K562 (cell line): ENCODE data around the gene PTPRF. TPM values are rescaled to one million over a fixed set of nuclear protein-coding genes. Genes with fewer than 3 reads are reported as not detected.

Source experiments
- ATAC-seq: fragments of 200-7000 bp; cut with Tn5 transposase; 3 replicates; pipeline ENCODE4 v1.9.1; 2020; ENCODE audit warnings: moderate library complexity
- BruUV-seq: library from RNA; stranded (reverse); fragments of 400-500 nt; replicated peaks from 2 replicates; lab custom pipeline; 2021; lab: Mats Ljungman, UMichigan
- CTCF ChIA-PET: fragments of 300-600 bp; formaldehyde crosslinking; extraction: SDS; loops from one replicate; lab custom pipeline; 2021; ENCODE audit warnings: low intra/inter-chr PET ratio; lab: Yijun Ruan, JAX
- POLR2A ChIA-PET: fragments of 300-600, 350-650 bp; sonication (Branson Sonifier 250); formaldehyde crosslinking; extraction: SDS; loops from one replicate; lab custom pipeline; 2021; ENCODE audit warnings: antibody characterized with exemption, inconsistent platforms; lab: Yijun Ruan, JAX
- DNase-seq, 4 experiments: peaks; one replicate each; pipeline versions ENCODE4 v3.0.0 to v3.0.0-alpha.2; 2011 to 2018; ENCODE audit warnings: low spot score in 3 of 4, mixed read lengths in 3 of 4; ENCODE audit errors: extremely low read depth in 1 of 4
- FAIRE-seq: peaks from 2 replicates; lab custom pipeline; 2011; peaks lifted over from hg19 to GRCh38; lab: Jason Lieb, UNC
- H2AFZ ChIP-seq: 2 replicates; pipeline ENCODE4 v1.6.0; 2011; ENCODE audit warnings: low read depth, low read length, control low read depth, inconsistent platforms
- H3K27ac ChIP-seq: fragments of 200-600 bp; 3 replicates; pipeline ENCODE4 v1.8.0; 2011; ENCODE audit warnings: low read depth, mild to moderate bottlenecking, control low read depth, inconsistent platforms, low read length, moderate library complexity, mixed read lengths; ENCODE audit errors: extremely low read depth
- H3K27me3 ChIP-seq, 2 experiments: fragments of 300-600 bp in 1 of 2; 2 replicates in 1 of 2; 3 replicates in 1 of 2; pipeline versions ENCODE4 v1.6.0 to v1.8.0; 2011; ENCODE audit warnings: inconsistent platforms in 2 of 2, low read length in 2 of 2, mild to moderate bottlenecking in 1 of 2, mixed read lengths in 1 of 2, moderate library complexity in 1 of 2; ENCODE audit not compliant: control insufficient read depth in 2 of 2, insufficient read depth in 2 of 2
- H3K36me3 ChIP-seq: fragments of 300-600 bp; 3 replicates; pipeline ENCODE4 v1.8.0; 2011; ENCODE audit warnings: mild to moderate bottlenecking, low read length, inconsistent platforms; ENCODE audit not compliant: control insufficient read depth, insufficient read depth
- H3K4me1 ChIP-seq, 2 experiments: fragments of 200-600 bp in 1 of 2; replicated peaks in 1 of 2; 2 replicates in 1 of 2; 3 replicates in 1 of 2; pipeline versions ENCODE4 v1.5.1 to v1.8.0; 2011; ENCODE audit warnings: inconsistent platforms in 2 of 2, low read length in 2 of 2, mild to moderate bottlenecking in 1 of 2, mixed read lengths in 1 of 2, moderate library complexity in 1 of 2; ENCODE audit not compliant: control insufficient read depth in 2 of 2, insufficient read depth in 2 of 2
- H3K4me2 ChIP-seq: 2 replicates; pipeline ENCODE4 v1.6.1; 2011; ENCODE audit warnings: low read length, control low read depth, inconsistent platforms, mixed read lengths; ENCODE audit not compliant: insufficient read depth
- H3K4me3 ChIP-seq: fragments of 200-600 bp; sonication (generic), shearing (Covaris generic); 2 replicates; pipeline ENCODE4 v1.5.1; 2016; ENCODE audit warnings: control low read depth, inconsistent platforms
- H3K79me2 ChIP-seq: fragments of 200-600 bp; 3 replicates; pipeline ENCODE4 v1.8.0; 2011; ENCODE audit warnings: low read length, inconsistent platforms; ENCODE audit not compliant: control insufficient read depth, insufficient read depth
- H3K9ac ChIP-seq, 2 experiments: 2 replicates each; pipeline versions ENCODE4 v1.6.0 to v1.6.1; 2011; ENCODE audit warnings: low read depth in 2 of 2, low read length in 2 of 2, control low read depth in 1 of 2, inconsistent platforms in 1 of 2, mild to moderate bottlenecking in 1 of 2, mixed read lengths in 1 of 2; ENCODE audit not compliant: insufficient read depth in 1 of 2
- H3K9me1 ChIP-seq: one replicate; pipeline ENCODE4 v1.6.0; 2011; ENCODE audit warnings: inconsistent platforms, mild to moderate bottlenecking, low read length, moderate library complexity; ENCODE audit not compliant: control insufficient read depth, insufficient read depth
- H3K9me3 ChIP-seq: replicated peaks from 2 replicates; pipeline ENCODE4 v1.5.1; 2011; ENCODE audit warnings: low read depth, low read length, inconsistent platforms; ENCODE audit not compliant: control insufficient read depth, insufficient read depth
- H4K20me1 ChIP-seq: replicated peaks from 2 replicates; pipeline ENCODE4 v1.6.1; 2011; ENCODE audit warnings: low read length, inconsistent platforms, mixed read lengths; ENCODE audit not compliant: control insufficient read depth, insufficient read depth
- CEBPZ ChIP-seq: fragments of 150-350 bp; IDR thresholded peaks from 2 replicates; pipeline ENCODE4 v1.6.1; 2014; ENCODE audit warnings: low read depth, mild to moderate bottlenecking, low read length, borderline replicate concordance
- E2F4 ChIP-seq: sonication (generic); formaldehyde crosslinking; IDR thresholded peaks from 2 replicates; pipeline ENCODE4 v1.8.0; 2022; ENCODE audit warnings: mild to moderate bottlenecking, low read depth, missing genetic modification reagents
- GABPB2 ChIP-seq: fragments of 250-450 bp; sonication (Bioruptor Pico); conservative IDR thresholded peaks from 2 replicates; pipeline ENCODE4 v1.5.1; 2021; ENCODE audit warnings: mild to moderate bottlenecking
- MCM5 ChIP-seq: fragments of 450-650 bp; IDR thresholded peaks from 2 replicates; pipeline ENCODE4 v1.6.1; 2016; ENCODE audit warnings: low read depth
- MTA1 ChIP-seq: fragments of 450-650 bp; IDR thresholded peaks from 2 replicates; pipeline ENCODE4 v1.6.1; 2017; ENCODE audit warnings: borderline replicate concordance
- SIN3B ChIP-seq: fragments of 450-650 bp; IDR thresholded peaks from 2 replicates; pipeline ENCODE4 v1.6.1; 2017; ENCODE audit warnings: low read depth, mild to moderate bottlenecking, moderate library complexity
- SIRT6 ChIP-seq: IDR thresholded peaks from one replicate; pipeline ENCODE4 v1.6.1; 2012; ENCODE audit warnings: low read depth, mild to moderate bottlenecking, control low read depth, inconsistent platforms, low read length, moderate library complexity
- ZNF263 ChIP-seq: sonication (generic); formaldehyde crosslinking; IDR thresholded peaks from 2 replicates; pipeline ENCODE4 v1.8.0; 2022; ENCODE audit warnings: mild to moderate bottlenecking, missing genetic modification reagents, borderline replicate concordance
- ZNF445 ChIP-seq: fragments of 250-450 bp; sonication (Bioruptor Pico); IDR thresholded peaks from 2 replicates; pipeline ENCODE4 v1.4.0; 2020; ENCODE audit warnings: low read depth, mild to moderate bottlenecking, moderate library complexity
- WGBS: fragments of 100-300 bp; shearing (Covaris generic); methylation state at CpG from one replicate; pipeline ENCODE4 v1.1.6; 2016; ENCODE audit warnings: low coverage, mixed read lengths; ENCODE audit not compliant: insufficient coverage; ENCODE audit errors: missing lambda C conversion rate; 5-methylcytosine and 5-hydroxymethylcytosine counted together
- in situ Hi-C: fragments of 300-500 bp; cut with MboI; formaldehyde crosslinking; loops from 4 replicates; pipeline ENCODE4 v1.15.0; 2018; ENCODE audit warnings: inconsistent platforms, mixed read lengths
- intact Hi-C: fragments of 100-400 bp; cut with micrococcal nuclease; formaldehyde crosslinking; loops from 2 replicates; pipeline ENCODE4 v1.14.2; 2022
- polyA plus RNA-seq, 8 experiments: library from polyadenylated mRNA; depleted of rRNA in 4 of 8; stranded (reverse) in 5 of 8; unstranded in 3 of 8; fragments of >200 nt; fragmentation: Nextera tagmentation in 2 of 8; fragmentation: Illumina TruSeq in 1 of 8; extraction: Ambion mirVana in 2 of 8; extraction: Trizol in 1 of 8; gene quantifications; 2 replicates each; pipeline versions ENCODE4 v1.2.1 to v1.2.3, GENCODE V29; 2011 to 2014; ENCODE audit warnings: inconsistent platforms in 1 of 8, missing spikeins in 1 of 8
- total RNA-seq, 7 experiments: library from RNA; depleted of rRNA in 6 of 7; stranded (reverse); fragments of >200 nt in 6 of 7; fragmentation: Illumina TruSeq in 2 of 7; extraction: Trizol in 2 of 7; gene quantifications; 2 replicates each; pipeline versions ENCODE4 v1.2.1 to v1.2.3, GENCODE V29; 2011 to 2021; ENCODE audit warnings: low replicate concordance in 1 of 7

Gene PTPRF
- total and polyA plus RNA-seq, 9 of the 15 experiments (the other 6 are each of a cell fraction or from before 2014, with no cell fraction given), result 0.13 to 4.3 (median 1.1) TPM

DNA sequence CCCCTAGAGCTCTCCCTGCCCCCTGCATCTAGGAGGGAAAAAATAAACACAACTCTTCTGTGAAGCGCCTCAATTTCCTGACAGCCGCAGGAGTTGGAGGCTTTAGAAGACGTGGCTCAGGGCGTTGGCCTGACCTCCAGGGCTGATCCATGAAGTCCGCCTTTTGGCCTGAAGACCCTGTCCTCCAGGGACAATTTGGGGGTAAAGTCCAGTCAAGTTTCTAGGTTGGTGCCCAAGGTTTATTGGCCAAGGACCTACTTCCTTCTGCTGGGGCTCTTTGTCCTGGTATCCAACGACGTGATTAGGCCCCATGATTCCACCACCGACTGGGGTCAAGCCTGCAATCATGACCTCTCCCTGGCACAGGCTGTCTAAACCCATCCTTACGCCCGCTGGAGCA is 54.9 kb downstream of the PTPRF start:
- H3K27me3 ChIP-seq, result peaks cover 16 to 84% of the 10 kb centered on the region in 2 experiments; a peak in 4 of 5 replicates
- intact Hi-C loops (no loop called here), in situ Hi-C loops (no loop called here)
- 18% methylated on average over 10 of the region's 10 CpGs for WGBS
- no peaks in the 10 kb centered on the region for H3K79me2 ChIP-seq
- no peaks in the 10 kb centered on the region for H3K9me1 ChIP-seq
- no peak for TF ChIP-seq MTA1
- no peak for TF ChIP-seq MCM5
- no peak for TF ChIP-seq E2F4 (CRISPR knock-in tag)
- TF ChIP-seq SIN3B, result no peak
- no peak for TF ChIP-seq GABPB2
- TF ChIP-seq SIRT6, result no peak
- no peak for TF ChIP-seq ZNF263 (CRISPR knock-in tag)
- TF ChIP-seq CEBPZ, result no peak
- TF ChIP-seq ZNF445 (CRISPR knock-in tag), result no peak
- no peaks in the 10 kb centered on the region for H3K36me3 ChIP-seq
- no peak for FAIRE-seq
- no peak overlapping the region for H2AFZ ChIP-seq
- no peak for DNase-seq
- H3K9me3 ChIP-seq, result no peaks in the 10 kb centered on the region
- H3K27ac ChIP-seq, result no peak overlapping the region
- no peak overlapping the region for H3K9ac ChIP-seq
- ChIA-PET POLR2A (no interaction called here), CTCF (no interaction called here)
- no peak overlapping the region for H3K4me2 ChIP-seq
- no TSS peak for BruUV-seq
- H4K20me1 ChIP-seq, result peaks cover 23% of the 10 kb centered on the region
- peaks cover 3 to 17% of the 10 kb centered on the region in 2 experiments; a peak in 4 of 5 replicates for H3K4me1 ChIP-seq
- no peak for ATAC-seq
- H3K4me3 ChIP-seq, result no peak overlapping the region
